ENCODE results near the gene TRAPPC6A.

DNA sequence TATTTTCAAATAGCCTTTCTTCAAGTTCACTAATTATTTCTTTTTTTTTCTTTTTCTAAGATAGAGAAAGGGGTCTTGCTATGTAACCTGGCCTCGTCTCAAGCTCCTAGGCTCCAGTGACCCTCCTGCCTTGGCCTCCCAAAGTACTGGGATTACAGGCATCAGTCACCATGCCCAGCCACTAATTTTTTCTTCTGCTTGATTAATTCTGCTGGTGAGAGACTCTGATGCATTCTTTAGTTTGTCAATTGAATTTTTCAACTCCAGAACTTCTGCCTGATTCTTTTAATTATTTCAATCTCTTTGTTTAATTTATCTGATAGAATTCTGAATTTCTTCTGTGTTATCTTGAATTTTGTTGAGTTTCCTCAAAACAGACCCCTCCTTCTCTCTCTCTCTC lies 11.9 kb upstream of the TRAPPC6A start:
- TF ChIP-seq JUNB (CRISPR knock-in tag; IDR thresholded peaks at IDR 0.05; ENCODE audit: borderline replicate concordance) (no peak), TAF15 (IDR thresholded peaks at IDR 0.05; ENCODE audit: low read depth, low read length, poor library complexity, severe bottlenecking) (no peak), POLR2A (IDR thresholded peaks at IDR 0.05; ENCODE audit: insufficient read depth in 1 of 2, low read depth in 2 of 2, low read length in 2 of 2) (no peak), JUND (CRISPR knock-in tag; IDR thresholded peaks at IDR 0.05) (no peak), ZNF766 (CRISPR knock-in tag; IDR thresholded peaks at IDR 0.05; ENCODE audit: borderline replicate concordance) (no peak), GLI4 (CRISPR knock-in tag; IDR thresholded peaks at IDR 0.05; ENCODE audit: borderline replicate concordance) (no peak), EZH2 (conservative IDR thresholded peaks at IDR 0.05; ENCODE audit: low read depth, low read length) (no peak)
- TF ChIP-seq, protein P1, sequence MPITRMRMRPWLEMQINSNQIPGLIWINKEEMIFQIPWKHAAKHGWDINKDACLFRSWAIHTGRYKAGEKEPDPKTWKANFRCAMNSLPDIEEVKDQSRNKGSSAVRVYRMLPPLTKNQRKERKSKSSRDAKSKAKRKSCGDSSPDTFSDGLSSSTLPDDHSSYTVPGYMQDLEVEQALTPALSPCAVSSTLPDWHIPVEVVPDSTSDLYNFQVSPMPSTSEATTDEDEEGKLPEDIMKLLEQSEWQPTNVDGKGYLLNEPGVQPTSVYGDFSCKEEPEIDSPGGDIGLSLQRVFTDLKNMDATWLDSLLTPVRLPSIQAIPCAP (CRISPR knock-in tag; IDR thresholded peaks at IDR 0.05; ENCODE audit: low read depth): no peak

Data from HepG2 (cell line).